ENCODE measurements around the gene RNF5. TPM values are rescaled to one million over a fixed set of nuclear protein-coding genes. Genes with fewer than 3 reads are reported as not detected.

Gene RNF5
- total and polyA plus RNA-seq, 12 donors: 53.0 to 132 (median 82.7) TPM

DNA sequence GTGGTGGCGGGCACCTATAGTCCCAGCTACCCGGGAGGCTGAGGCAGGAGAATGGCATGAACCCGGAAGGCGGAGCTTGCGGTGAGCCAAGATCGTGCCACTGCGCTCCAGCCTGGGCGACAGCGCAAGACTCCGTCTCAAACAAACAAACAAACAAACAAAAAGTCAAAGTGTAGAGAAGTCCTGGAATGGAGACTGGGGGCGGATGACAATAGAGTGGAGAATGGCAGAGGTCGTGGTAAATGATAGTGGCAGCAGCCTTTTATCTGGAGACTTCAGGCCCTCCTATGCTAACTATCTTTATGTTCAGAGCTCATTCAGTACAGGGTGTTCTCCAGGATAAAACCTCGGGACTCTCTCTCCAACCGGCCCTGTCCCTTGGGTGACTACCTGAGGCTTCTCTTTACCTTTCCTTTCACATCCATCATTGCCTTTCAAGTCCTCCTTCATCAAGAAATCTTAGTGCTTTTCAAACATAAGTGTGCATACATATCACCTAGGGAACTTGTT, 46.7 kb upstream of the RNF5 start:
- no peak for ATAC-seq
- intact Hi-C loops (cut with DNase I): no loop called here
- Histone ChIP-seq H3K27me3 (peaks cover 0 to 7% (median 0%) of the 10 kb centered on the region in 7 donors), H3K36me3 (peaks cover 0 to 8% (median 0%) of the 10 kb centered on the region in 9 donors), H3K4me1 (peaks cover 16 to 34% (median 30%) of the 10 kb centered on the region in 9 donors), H3K4me3 (no peak overlapping the region), H3K27ac (no peak overlapping the region), H3K9me3 (no peaks in the 10 kb centered on the region)
- no peak for DNase-seq
- 86 to 90% methylated on average over 14 of the region's 14 CpGs for WGBS, 2 donors
- TF ChIP-seq, protein P1, sequence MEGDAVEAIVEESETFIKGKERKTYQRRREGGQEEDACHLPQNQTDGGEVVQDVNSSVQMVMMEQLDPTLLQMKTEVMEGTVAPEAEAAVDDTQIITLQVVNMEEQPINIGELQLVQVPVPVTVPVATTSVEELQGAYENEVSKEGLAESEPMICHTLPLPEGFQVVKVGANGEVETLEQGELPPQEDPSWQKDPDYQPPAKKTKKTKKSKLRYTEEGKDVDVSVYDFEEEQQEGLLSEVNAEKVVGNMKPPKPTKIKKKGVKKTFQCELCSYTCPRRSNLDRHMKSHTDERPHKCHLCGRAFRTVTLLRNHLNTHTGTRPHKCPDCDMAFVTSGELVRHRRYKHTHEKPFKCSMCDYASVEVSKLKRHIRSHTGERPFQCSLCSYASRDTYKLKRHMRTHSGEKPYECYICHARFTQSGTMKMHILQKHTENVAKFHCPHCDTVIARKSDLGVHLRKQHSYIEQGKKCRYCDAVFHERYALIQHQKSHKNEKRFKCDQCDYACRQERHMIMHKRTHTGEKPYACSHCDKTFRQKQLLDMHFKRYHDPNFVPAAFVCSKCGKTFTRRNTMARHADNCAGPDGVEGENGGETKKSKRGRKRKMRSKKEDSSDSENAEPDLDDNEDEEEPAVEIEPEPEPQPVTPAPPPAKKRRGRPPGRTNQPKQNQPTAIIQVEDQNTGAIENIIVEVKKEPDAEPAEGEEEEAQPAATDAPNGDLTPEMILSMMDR (IDR thresholded peaks at IDR 0.05): no peak

GRCh38 chr6:32132110-32132509, 46.1 kb upstream of the RNF5 start:
- no peak for ATAC-seq
- Histone ChIP-seq H3K27me3 (peaks cover 0 to 7% (median 0%) of the 10 kb centered on the region in 7 donors), H3K4me1 (peaks cover 13 to 28% (median 23%) of the 10 kb centered on the region in 9 donors), H3K27ac (no peak overlapping the region), H3K4me3 (no peak overlapping the region), H3K9me3 (no peaks in the 10 kb centered on the region), H3K36me3 (peaks cover 0 to 2% (median 0%) of the 10 kb centered on the region in 9 donors)
- intact Hi-C loops (cut with DNase I): loop anchor here in 1 of 10 donors (2.0 kb wide), 1 partner anchor 1069 kb away; the partner anchor contains the start of genes RXRB and SLC39A7
- TF ChIP-seq, protein P1 (IDR thresholded peaks at IDR 0.05): no peak
- DNase-seq: no peak

DNA sequence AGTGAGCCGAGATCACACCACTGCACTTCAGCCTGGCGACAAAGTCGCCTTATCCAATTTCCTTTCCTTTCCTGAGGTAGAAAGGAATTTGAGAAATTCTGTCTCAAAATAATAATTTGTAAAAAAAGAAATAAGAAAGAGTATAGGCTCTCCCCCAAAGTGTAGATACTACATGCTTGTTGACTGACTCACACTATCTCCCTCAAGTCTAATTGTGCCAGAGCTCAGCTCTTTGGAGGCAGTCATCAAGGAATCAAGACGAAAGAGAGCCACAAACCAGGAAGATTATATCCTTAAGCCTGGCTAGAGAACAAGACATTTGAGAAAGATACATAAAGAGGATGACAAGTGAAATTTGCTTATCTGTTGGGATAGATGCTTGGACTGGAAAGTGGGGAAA, 44.4 kb upstream of the RNF5 start:
- no peak overlapping the region for H3K27ac ChIP-seq
- no peak overlapping the region for H3K4me3 ChIP-seq
- TF ChIP-seq, protein P1 (IDR thresholded peaks at IDR 0.05): no peak
- DNase-seq (no peak), ATAC-seq (no peak)
- H3K27me3 ChIP-seq: peaks cover 0 to 7% (median 0%) of the 10 kb centered on the region in 7 donors
- WGBS, 2 donors: 67 to 76% methylated on average over 4 of the region's 4 CpGs
- H3K4me1 ChIP-seq: peaks cover 9 to 15% (median 14%) of the 10 kb centered on the region in 9 donors
- intact Hi-C loops (cut with DNase I): loop anchor here in 1 of 10 donors (2.0 kb wide), 1 partner anchor 1067 kb away; the partner anchor contains the start of genes RXRB and SLC39A7
- no peaks in the 10 kb centered on the region for H3K36me3 ChIP-seq
- no peaks in the 10 kb centered on the region for H3K9me3 ChIP-seq

GRCh38 chr6:32137454-32137853, 40.8 kb upstream of the RNF5 start:
- H3K9me3 ChIP-seq: no peaks in the 10 kb centered on the region
- H3K27ac ChIP-seq: no peak overlapping the region
- no peak for ATAC-seq
- H3K36me3 ChIP-seq: no peaks in the 10 kb centered on the region
- no peak for DNase-seq
- intact Hi-C loops (cut with DNase I): no loop called here
- TF ChIP-seq, protein P1 (IDR thresholded peaks at IDR 0.05): no peak
- H3K4me3 ChIP-seq: no peak overlapping the region
- H3K4me1 ChIP-seq: no peaks in the 10 kb centered on the region
- peaks cover 0 to 7% (median 0%) of the 10 kb centered on the region in 7 donors for H3K27me3 ChIP-seq

Data from heart right ventricle (tissue), 16 donors.